Stimulated activated CD8-positive, alpha-beta memory T cell treated with anti-CD3 and anti-CD28 coated beads, Interleukin-4, amount 100 ng/mL, for 48 hours (primary cell): ENCODE results near the gene FBH1.
"Not testable (repeated sequence)": the region's sequence is repeated elsewhere in the genome, so short reads cannot be mapped to it uniquely, and the experiment has no call there.

Experiments used
- DNase-seq: peaks from one replicate; pipeline ENCODE4 v3.0.0-alpha.2; 2020

FBH1 gene

DNA sequence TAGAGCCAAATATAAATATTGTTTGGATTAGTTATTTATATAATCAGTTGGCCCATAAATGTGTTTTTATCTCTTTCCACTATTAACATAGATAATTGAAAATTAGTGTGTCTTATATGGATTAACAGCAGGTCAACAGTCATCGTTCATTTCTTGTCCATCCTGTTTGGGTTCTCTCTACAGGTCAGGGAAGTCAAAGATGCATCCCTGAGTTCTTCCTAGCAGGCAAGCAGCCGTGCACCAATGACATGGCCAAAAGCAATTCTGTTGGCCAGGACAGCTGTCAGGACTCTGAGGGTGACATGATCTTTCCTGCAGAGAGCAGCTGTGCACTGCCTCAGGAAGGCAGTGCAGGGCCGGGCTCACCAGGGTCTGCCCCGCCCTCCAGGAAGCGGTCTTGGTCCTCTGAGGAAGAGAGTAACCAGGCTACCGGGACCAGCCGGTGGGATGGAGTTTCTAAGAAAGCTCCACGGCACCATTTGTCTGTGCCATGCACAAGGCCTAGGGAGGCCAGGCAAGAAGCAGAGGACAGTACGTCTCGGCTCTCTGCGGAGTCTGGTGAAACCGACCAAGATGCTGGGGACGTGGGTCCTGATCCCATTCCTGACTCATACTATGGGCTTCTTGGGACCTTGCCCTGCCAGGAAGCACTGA is 15.9 kb downstream of the FBH1 start:
- DNase-seq, result no peak

- no peak for DNase-seq
Observed at GRCh38 chr10:5906651-5907050, 16.6 kb downstream of the FBH1 start.

DNA sequence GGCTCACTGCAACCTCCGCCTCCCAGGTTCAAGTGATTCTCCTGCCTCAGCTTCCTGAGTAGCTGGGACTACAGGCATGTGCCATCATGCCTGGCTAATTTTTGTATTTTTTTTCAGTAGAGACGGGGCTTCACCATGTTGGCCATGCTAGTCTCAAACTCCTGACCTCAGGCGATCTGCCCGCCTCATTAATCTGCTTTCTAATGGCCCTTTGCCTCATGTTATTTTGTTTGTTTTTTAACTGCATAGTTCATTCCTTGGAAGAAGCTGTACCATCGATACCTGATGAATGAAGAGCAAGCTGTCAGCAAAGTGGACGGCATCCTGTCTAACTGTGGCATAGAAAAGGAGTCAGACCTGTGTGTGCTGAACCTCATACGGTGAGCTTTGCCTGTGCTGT is 18.6 kb downstream of the FBH1 start:
- DNase-seq, result not testable (repeated sequence)

GRCh38 chr10:5910323-5911100 is 20.5 kb downstream of the FBH1 start:
- DNase-seq, result no peak

- DNase-seq, result no peak
Observed at GRCh38 chr10:5911670-5912069, 21.6 kb downstream of the FBH1 start.

GRCh38 chr10:5913736-5914135 is 23.7 kb downstream of the FBH1 start:
- DNase-seq, result no peak

DNA sequence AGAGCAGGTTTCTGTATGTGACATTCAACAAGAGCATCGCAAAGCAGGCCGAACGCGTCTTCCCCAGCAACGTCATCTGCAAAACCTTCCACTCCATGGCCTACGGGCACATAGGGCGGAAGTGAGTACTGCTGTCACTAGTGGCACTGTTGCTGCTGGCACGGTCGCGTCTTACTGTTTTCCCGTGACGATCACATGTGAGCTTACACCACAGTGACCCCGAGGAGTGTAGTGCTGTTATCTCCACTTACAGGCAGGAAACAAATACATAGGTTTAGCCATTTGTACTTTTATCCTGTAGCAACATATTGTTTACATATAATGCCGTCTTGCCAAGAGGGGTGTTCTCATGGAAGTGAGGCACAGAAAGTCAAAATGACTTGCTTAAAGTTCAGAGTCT is 25.4 kb downstream of the FBH1 start:
- DNase-seq, result no peak

GRCh38 chr10:5917305-5917704 is 27.3 kb downstream of the FBH1 start:
- no peak for DNase-seq

GRCh38 chr10:5918763-5919162 is 28.7 kb downstream of the FBH1 start:
- no peak for DNase-seq

DNA sequence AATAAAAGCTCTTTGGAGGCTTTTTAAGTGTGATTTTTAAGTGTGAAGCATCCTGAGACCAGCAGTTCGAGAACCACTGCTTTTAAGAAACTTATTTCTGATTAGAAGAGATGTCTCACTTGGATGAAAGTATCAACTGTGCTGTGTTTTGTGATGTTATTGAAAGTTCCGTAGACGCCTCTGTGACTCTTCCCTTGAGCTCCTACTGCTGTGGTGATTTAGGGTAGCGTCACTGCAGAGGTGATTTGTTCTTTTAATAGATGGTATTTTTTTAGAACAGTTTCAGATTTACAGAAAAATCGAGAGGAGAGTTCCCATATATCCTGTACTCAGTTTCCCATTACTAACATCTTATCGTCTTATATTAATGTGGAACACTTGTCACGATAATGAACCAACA is 29.5 kb downstream of the FBH1 start:
- no peak for DNase-seq

- DNase-seq, result no peak
Observed at GRCh38 chr10:5921746-5922145, 31.7 kb downstream of the FBH1 start.

- DNase-seq, result no peak
Observed at GRCh38 chr10:5924889-5925288, 34.8 kb downstream of the FBH1 start.

DNA sequence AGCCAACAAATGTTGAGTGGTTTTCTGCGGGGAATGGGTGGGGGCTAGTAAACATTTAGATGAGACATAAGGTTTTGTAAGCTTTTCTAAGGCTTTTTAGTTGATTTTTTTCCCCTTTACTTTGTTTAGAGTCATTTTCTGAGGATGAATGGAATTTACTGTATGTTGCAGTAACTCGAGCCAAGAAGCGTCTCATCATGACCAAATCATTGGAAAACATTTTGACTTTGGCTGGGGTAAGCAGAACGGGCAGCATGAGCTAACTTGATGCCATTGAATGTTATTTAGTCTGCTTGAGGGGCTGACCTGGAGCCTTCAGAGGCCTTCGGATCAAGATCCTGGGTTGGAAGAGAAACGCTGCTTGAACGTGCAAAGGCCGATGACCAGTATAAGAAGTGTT is 37.3 kb downstream of the FBH1 start:
- DNase-seq, result no peak

GRCh38 chr10:5929442-5929841 is 39.4 kb downstream of the FBH1 start:
- no peak for DNase-seq

- DNase-seq, result no peak
Observed at GRCh38 chr10:5930272-5930671, 40.2 kb downstream of the FBH1 start.

DNA sequence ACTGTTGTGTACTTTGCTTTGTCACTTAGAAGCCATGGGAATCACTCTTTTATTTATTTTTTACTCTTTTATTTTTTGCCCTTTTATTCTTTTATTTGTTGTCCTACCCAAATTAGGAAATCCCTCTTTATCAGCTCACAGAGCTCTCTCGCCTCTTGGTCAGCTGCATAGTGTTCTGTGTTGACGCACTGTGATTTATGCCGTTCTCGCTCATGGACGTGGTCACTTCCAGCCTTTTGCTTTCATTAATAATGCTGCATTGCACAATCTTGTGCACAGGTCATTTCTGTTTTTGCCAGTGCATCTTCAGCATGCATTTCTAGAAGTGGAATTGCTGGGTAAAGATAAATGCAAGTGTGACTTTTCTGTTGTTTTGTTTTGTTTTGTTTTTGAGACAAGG is 42.3 kb downstream of the FBH1 start:
- DNase-seq, result no peak

DNA sequence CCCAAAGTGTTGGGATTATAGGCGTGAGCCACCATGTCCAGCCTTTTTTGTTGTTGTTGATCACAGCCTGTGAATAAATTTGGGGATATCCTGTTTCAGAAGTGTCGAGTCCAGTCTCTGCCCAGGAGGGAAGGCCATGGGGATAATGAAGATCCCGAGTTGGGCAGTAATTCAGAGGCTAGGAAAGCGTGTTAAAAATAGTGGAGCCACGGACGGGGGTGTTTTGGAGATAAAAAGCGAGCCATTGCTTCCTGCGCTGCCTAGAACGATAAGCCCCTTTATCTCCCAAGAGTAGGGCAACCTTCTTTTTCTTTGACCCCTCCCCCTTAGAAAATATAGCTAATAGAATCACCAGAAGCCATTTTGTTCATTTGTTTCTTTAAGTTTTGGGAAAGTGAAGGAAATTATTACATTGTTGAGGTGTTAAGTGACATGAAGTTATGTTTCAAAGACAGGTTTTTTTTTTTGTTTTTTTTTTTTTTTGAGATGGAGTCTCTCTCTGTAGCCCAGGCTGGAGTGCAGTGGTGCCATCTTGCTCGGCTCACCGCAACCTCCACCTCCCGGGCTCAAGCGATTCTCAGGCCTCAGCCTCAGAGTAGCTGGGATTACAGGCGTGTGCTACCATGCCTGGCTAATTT is 44.0 kb downstream of the FBH1 start:
- no peak for DNase-seq

DNA sequence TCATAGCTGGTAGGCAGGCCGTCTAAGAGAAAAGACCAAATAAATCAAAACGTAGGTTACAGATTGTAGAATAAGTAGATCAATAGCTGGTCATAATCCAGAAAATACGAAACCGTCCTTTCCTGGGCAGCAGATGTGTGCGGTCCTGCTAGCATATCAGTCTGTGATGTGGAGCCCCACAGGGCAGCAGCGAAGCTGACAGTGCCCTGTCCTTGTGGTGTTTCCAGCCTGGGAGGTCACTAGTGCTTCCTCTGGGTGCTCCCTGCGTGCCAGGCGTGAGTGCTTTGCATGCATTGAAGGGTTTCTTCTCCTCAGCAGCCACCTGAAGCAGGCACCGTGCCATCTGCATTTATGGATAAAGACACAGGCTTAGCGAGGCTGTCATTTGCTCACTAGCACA is 45.6 kb downstream of the FBH1 start:
- no peak for DNase-seq

DNA sequence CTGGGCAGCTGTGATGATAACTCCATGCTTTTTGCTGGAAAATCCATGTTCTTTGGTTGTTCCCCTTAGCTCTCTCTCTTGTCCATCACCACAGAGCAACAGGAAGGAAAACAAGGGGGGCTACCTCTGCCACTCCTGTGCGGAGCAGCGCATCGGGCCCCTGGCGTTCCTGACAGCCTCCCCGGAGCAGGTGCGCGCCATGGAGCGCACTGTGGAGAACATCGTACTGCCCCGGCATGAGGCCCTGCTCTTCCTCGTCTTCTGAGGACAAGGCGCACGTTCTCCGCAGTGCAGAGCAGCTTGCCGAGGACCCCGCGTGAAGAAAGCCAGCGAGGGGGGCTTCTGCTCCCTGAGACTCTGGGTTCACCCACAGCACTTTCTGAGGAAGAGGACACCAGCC is 47.0 kb downstream of the FBH1 start:
- no peak for DNase-seq

GRCh38 chr10:5938291-5938690 is 48.2 kb downstream of the FBH1 start:
- no peak for DNase-seq

- no peak for DNase-seq
Observed at GRCh38 chr10:5940807-5941218, 50.8 kb downstream of the FBH1 start.

GRCh38 chr10:5941579-5941978 is 51.5 kb downstream of the FBH1 start:
- no peak for DNase-seq

- no peak for DNase-seq
Observed at GRCh38 chr10:5942001-5942400, 52.0 kb downstream of the FBH1 start.

GRCh38 chr10:5942474-5942873 is 52.4 kb downstream of the FBH1 start:
- DNase-seq, result no peak
